K562 (cell line): ENCODE measurements around the gene IFI30. TPM values are rescaled to one million over a fixed set of nuclear protein-coding genes. Genes with fewer than 3 reads are reported as not detected.
A peak's percentile ranks its signal among the peaks of the same experiment; 100 is the strongest.

Source experiments
- ATF1 ChIP-seq, 2 experiments: fragments of 450-650 bp in 1 of 2; IDR thresholded peaks; 2 replicates each; pipeline ENCODE4 v1.6.1; 2016; ENCODE audit warnings: missing compliant biosample characterization in 1 of 2, missing genetic modification characterization in 1 of 2
- BACH1 ChIP-seq: fragments of 200-800 bp; sonication (Bioruptor generic); IDR thresholded peaks from 2 replicates; pipeline ENCODE4 v1.6.1; 2016; ENCODE audit warnings: missing genetic modification characterization, missing compliant biosample characterization
- CREM ChIP-seq: IDR thresholded peaks from 2 replicates; pipeline ENCODE4 v1.6.1; 2014; ENCODE audit warnings: antibody characterized with exemption, low read depth
- CXXC5 ChIP-seq: fragments of 250-450 bp; sonication (Bioruptor Pico); IDR thresholded peaks from 2 replicates; pipeline ENCODE4 v1.8.0; 2022; ENCODE audit warnings: inconsistent platforms, mild to moderate bottlenecking, moderate library complexity
- HMBOX1 ChIP-seq: sonication (generic); IDR thresholded peaks from 2 replicates; pipeline ENCODE4 v1.6.1; 2016
- HSF4 ChIP-seq: fragments of 250-450 bp; sonication (Bioruptor Pico); IDR thresholded peaks from 2 replicates; pipeline ENCODE4 v2.1.2; 2022; ENCODE audit warnings: mild to moderate bottlenecking, moderate library complexity, borderline replicate concordance
- MAZ ChIP-seq, 2 experiments: fragments of 450-650 bp in 1 of 2; sonication (generic) in 1 of 2; formaldehyde crosslinking; IDR thresholded peaks in 1 of 2; conservative IDR thresholded peaks in 1 of 2; 2 replicates each; pipeline versions ENCODE4 v1.4.0 to v1.5.0; 2020; ENCODE audit warnings: mild to moderate bottlenecking in 1 of 2, missing genetic modification reagents in 1 of 2
- MTA3 ChIP-seq: fragments of 450-650 bp; formaldehyde crosslinking; IDR thresholded peaks from 2 replicates; pipeline ENCODE4 v1.6.1; 2017; ENCODE audit warnings: mild to moderate bottlenecking, borderline replicate concordance
- PHTF2 ChIP-seq: fragments of 250-450 bp; sonication (Bioruptor Pico); IDR thresholded peaks from 2 replicates; pipeline ENCODE4 v1.5.0; 2021; ENCODE audit warnings: mild to moderate bottlenecking
- RBFOX2 ChIP-seq: fragments of 200-400 bp; formaldehyde crosslinking; IDR thresholded peaks from 2 replicates; pipeline ENCODE4 v1.6.1; 2017; ENCODE audit warnings: low read depth, mild to moderate bottlenecking, low read length, moderate library complexity
- RHOXF2B ChIP-seq: fragments of 250-450 bp; sonication (Bioruptor Pico); conservative IDR thresholded peaks from 2 replicates; pipeline ENCODE4 v1.5.1; 2021
- SAP30 ChIP-seq: fragments of 200-600 bp; sonication (generic); IDR thresholded peaks from 2 replicates; pipeline ENCODE4 v1.6.1; 2012; ENCODE audit warnings: borderline replicate concordance, low read depth, mild to moderate bottlenecking, moderate library complexity, low read length, control low read depth, inconsistent platforms; ENCODE audit not compliant: insufficient read depth, poor library complexity, severe bottlenecking
- SREBF1 ChIP-seq: fragments of 150-350 bp; IDR thresholded peaks from 2 replicates; pipeline ENCODE4 v1.6.1; 2014; ENCODE audit warnings: antibody characterized with exemption, low read depth, low read length, borderline replicate concordance
- polyA plus RNA-seq, 8 experiments: library from polyadenylated mRNA; depleted of rRNA in 4 of 8; stranded (reverse) in 5 of 8; unstranded in 3 of 8; fragments of >200 nt; fragmentation: Nextera tagmentation in 2 of 8; fragmentation: Illumina TruSeq in 1 of 8; extraction: Ambion mirVana in 2 of 8; extraction: Trizol in 1 of 8; gene quantifications; 2 replicates each; pipeline versions ENCODE4 v1.2.1 to v1.2.3, GENCODE V29; 2011 to 2014; ENCODE audit warnings: inconsistent platforms in 1 of 8, missing spikeins in 1 of 8
- total RNA-seq, 7 experiments: library from RNA; depleted of rRNA in 6 of 7; stranded (reverse); fragments of >200 nt in 6 of 7; fragmentation: Illumina TruSeq in 2 of 7; extraction: Trizol in 2 of 7; gene quantifications; 2 replicates each; pipeline versions ENCODE4 v1.2.1 to v1.2.3, GENCODE V29; 2011 to 2021; ENCODE audit warnings: low replicate concordance in 1 of 7
- TF ChIP-seq, protein P1 (sequence below): fragments of 250-450 bp; sonication (Bioruptor Pico); IDR thresholded peaks from 2 replicates; pipeline ENCODE4 v1.9.0; 2021; ENCODE audit warnings: mild to moderate bottlenecking, inconsistent platforms
- TF ChIP-seq, protein P2 (sequence below): fragments of 250-450 bp; sonication (Bioruptor Pico); IDR thresholded peaks from 2 replicates; pipeline ENCODE4 v1.5.0; 2021
- TF ChIP-seq, protein P3 (sequence below): fragments of 250-450 bp; sonication (Bioruptor Pico); IDR thresholded peaks from 2 replicates; pipeline ENCODE4 v1.4.0; 2020

The IFI30 gene
- total and polyA plus RNA-seq, 9 of the 15 experiments (the other 6 are each of a cell fraction or from before 2014, with no cell fraction given): 63.7 to 430 (median 109) TPM

- TF ChIP-seq, protein P1, sequence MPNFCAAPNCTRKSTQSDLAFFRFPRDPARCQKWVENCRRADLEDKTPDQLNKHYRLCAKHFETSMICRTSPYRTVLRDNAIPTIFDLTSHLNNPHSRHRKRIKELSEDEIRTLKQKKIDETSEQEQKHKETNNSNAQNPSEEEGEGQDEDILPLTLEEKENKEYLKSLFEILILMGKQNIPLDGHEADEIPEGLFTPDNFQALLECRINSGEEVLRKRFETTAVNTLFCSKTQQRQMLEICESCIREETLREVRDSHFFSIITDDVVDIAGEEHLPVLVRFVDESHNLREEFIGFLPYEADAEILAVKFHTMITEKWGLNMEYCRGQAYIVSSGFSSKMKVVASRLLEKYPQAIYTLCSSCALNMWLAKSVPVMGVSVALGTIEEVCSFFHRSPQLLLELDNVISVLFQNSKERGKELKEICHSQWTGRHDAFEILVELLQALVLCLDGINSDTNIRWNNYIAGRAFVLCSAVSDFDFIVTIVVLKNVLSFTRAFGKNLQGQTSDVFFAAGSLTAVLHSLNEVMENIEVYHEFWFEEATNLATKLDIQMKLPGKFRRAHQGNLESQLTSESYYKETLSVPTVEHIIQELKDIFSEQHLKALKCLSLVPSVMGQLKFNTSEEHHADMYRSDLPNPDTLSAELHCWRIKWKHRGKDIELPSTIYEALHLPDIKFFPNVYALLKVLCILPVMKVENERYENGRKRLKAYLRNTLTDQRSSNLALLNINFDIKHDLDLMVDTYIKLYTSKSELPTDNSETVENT: peak; percentile 78; the same call in 1 of the 2 replicates
- no peak for TF ChIP-seq HSF4 (CRISPR knock-in tag)
- peak; percentile 53; the same call in 1 of the 2 replicates for TF ChIP-seq HMBOX1
- peak; percentile 91 for TF ChIP-seq RBFOX2
- peak; percentile 85; the same call in 1 of the 2 replicates for TF ChIP-seq MTA3
- peak in 1 of 2 experiments; percentile 14; a peak in 1 of 4 replicates for TF ChIP-seq MAZ (CRISPR knock-in tag; conservative IDR thresholded peaks at IDR 0.05 in 1 of 2, IDR thresholded peaks at IDR 0.05 in 1 of 2)
- TF ChIP-seq, protein P2, sequence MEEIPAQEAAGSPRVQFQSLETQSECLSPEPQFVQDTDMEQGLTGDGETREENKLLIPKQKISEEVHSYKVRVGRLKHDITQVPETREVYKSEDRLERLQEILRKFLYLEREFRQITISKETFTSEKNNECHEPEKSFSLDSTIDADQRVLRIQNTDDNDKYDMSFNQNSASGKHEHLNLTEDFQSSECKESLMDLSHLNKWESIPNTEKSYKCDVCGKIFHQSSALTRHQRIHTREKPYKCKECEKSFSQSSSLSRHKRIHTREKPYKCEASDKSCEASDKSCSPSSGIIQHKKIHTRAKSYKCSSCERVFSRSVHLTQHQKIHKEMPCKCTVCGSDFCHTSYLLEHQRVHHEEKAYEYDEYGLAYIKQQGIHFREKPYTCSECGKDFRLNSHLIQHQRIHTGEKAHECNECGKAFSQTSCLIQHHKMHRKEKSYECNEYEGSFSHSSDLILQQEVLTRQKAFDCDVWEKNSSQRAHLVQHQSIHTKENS (CRISPR knock-in tag): no peak
- TF ChIP-seq ATF1 (CRISPR knock-in tag; IDR thresholded peaks at IDR 0.05): peak; percentile 65
- TF ChIP-seq ATF1 (tag; IDR thresholded peaks at IDR 0.05): peak; percentile 98
- TF ChIP-seq SAP30: peak; percentile 85
- TF ChIP-seq BACH1 (tag): peak; percentile 85; the same call in 1 of the 2 replicates
- TF ChIP-seq CREM: peak; percentile 94
- TF ChIP-seq PHTF2: no peak
- TF ChIP-seq CXXC5: peak; percentile 83
- TF ChIP-seq, protein P3, sequence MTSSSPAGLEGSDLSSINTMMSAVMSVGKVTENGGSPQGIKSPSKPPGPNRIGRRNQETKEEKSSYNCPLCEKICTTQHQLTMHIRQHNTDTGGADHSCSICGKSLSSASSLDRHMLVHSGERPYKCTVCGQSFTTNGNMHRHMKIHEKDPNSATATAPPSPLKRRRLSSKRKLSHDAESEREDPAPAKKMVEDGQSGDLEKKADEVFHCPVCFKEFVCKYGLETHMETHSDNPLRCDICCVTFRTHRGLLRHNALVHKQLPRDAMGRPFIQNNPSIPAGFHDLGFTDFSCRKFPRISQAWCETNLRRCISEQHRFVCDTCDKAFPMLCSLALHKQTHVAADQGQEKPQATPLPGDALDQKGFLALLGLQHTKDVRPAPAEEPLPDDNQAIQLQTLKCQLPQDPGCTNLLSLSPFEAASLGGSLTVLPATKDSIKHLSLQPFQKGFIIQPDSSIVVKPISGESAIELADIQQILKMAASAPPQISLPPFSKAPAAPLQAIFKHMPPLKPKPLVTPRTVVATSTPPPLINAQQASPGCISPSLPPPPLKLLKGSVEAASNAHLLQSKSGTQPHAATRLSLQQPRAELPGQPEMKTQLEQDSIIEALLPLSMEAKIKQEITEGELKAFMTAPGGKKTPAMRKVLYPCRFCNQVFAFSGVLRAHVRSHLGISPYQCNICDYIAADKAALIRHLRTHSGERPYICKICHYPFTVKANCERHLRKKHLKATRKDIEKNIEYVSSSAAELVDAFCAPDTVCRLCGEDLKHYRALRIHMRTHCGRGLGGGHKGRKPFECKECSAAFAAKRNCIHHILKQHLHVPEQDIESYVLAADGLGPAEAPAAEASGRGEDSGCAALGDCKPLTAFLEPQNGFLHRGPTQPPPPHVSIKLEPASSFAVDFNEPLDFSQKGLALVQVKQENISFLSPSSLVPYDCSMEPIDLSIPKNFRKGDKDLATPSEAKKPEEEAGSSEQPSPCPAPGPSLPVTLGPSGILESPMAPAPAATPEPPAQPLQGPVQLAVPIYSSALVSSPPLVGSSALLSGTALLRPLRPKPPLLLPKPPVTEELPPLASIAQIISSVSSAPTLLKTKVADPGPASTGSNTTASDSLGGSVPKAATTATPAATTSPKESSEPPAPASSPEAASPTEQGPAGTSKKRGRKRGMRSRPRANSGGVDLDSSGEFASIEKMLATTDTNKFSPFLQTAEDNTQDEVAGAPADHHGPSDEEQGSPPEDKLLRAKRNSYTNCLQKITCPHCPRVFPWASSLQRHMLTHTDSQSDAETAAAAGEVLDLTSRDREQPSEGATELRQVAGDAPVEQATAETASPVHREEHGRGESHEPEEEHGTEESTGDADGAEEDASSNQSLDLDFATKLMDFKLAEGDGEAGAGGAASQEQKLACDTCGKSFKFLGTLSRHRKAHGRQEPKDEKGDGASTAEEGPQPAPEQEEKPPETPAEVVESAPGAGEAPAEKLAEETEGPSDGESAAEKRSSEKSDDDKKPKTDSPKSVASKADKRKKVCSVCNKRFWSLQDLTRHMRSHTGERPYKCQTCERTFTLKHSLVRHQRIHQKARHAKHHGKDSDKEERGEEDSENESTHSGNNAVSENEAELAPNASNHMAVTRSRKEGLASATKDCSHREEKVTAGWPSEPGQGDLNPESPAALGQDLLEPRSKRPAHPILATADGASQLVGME: no peak
- TF ChIP-seq SREBF1: 0 out of 2 replicates have a peak, but pooled peaks have one; percentile 40
- 0 out of 2 replicates have a peak, but pooled peaks have one; percentile 26 for TF ChIP-seq RHOXF2B (CRISPR knock-in tag)
Observed at GRCh38 chr19:18192673-18193387, 19.2 kb downstream of the IFI30 start, which contains the start of gene MPV17L2 (continued).
